ENCODE results near the gene PRG3.

The PRG3 gene

DNA sequence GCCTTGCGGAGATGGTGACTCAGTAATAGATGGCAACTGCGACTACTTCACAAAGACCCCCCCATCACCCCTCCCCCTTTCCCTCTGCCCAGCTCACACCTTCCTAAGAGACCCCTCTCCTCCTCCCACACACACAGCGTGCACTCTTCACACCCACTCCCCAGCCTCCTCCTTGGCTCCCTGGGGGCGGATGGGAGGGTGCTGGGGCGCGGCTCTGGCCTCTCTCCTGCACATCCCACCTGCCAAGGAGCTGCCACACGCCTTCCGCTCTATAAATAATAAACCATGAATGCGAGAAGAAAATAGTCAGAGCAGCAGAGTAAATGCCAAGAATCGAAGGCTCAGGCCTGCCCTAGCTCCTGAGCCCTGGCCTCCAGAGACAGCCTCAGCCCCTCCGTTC, 38.2 kb downstream of the PRG3 start:
- in situ Hi-C loops (cut with MboI; ENCODE audit: low sequenced_read_pairs) = loop anchor here (10.0 to 25.0 kb wide), 2 partner anchors 195 to 302 kb away; partner anchors contain the start of genes SMTNL1, TIMM10 and YPEL4

DNA sequence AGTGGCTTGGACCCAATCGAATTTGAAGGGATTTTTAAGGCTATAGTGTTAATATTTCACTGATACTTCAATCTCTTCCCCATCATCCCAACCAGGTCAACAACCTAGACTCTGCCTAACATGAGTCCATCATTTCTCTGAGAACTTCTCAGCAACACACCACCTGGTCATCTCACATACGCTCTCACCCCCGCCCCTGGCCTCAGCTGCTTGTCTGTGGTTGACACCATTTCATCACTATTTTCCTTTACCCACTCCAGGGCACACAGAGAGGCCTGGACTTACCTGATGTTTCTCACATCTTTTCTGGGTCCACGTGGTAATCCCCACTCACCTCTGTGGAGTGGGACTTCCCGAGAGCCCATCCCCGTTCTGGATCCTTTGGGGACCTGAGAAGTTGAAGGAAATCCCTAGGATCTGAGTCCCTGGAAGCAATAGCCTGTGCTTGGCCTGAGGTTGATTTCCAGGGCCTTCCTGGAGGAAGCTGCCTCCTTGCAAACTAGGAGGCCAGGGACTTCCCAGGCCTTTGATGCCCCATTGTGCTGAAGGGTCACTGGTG, 39.6 kb downstream of the PRG3 start:
- in situ Hi-C loops (cut with MboI; ENCODE audit: low sequenced_read_pairs) = loop anchor here (10.0 to 25.0 kb wide), 2 partner anchors 196 to 303 kb away; partner anchors contain the start of genes SMTNL1, TIMM10 and YPEL4

DNA sequence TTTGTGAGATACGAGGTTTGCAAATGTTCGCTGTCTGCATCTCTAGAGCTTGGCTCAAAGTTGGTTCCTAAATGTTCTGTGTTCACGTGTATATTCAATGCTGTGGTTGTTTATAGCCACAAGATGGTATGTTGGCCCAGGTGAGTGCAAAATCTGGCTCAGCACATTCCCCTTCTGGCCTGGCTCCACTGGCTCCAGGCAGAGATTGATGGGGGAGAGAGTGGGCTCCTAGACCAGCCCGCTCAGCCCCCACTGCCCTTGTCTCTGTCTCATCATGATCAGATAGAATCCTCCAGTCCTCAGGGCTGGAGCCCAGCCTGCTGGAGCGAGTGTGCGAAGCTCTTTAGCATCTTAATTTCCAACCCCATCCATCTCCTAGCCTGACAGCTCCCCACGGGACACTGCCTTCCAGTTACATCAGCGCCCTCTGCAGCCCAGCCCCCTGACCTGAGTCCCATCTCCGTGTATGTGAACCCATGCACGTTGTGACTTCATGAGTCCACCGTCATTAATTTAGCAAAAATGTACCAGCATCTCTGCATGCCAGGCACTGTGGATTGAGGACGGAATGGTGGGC, 40.8 kb downstream of the PRG3 start:
- in situ Hi-C loops (cut with MboI; ENCODE audit: low sequenced_read_pairs) = loop anchor here (10.0 to 25.0 kb wide), 2 partner anchors 197 to 305 kb away; partner anchors contain the start of genes SMTNL1, TIMM10 and YPEL4

DNA sequence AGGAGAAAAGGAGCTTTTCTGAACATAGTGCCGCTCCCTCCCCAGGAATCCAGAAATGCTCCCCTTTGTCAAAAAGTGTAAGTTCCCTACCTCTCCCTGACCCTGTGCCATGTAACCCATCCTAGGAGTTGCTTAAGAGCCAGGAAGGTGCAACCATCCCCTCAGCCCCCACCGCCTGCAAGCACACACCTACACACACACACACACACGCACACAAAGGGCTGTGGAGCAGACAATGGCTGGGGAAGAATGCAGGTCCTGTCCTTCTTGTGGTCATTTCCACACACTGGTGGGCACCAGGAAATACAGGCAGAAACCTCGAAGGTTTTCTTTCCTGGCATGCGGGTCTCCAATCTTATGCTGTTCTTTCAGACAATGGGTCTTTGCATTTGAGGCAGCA, 41.6 kb downstream of the PRG3 start:
- in situ Hi-C loops (cut with MboI; ENCODE audit: low sequenced_read_pairs) = loop anchor here (25.0 kb wide), 1 partner anchor 198 kb away; the partner anchor contains the start of genes SMTNL1 and TIMM10

DNA sequence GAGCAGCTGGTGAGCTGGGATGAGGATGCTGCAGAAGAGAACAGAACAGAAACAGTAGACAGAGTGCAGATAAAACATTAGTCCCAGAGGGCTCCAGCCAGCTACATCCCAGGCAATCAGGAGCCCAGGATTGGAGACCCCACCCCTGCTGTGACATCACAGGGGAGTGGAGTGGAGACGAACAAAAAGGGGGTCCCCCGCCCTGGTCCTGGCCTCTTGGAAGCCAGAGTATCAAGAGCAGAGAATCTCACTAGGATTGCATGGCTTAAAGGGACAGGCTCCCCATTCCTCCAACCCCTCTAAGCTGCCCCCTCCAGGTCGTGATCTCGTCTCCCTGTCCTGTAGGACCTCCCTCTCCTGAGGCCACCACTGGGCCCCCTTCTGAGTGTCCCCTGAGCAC, 42.8 kb downstream of the PRG3 start, which contains the start of gene P2RX3:
TSS of gene P2RX3 (plus strand) at position 211 of the 400 bp plus-strand sequence. CDS start 199 bp downstream, outside the sequence.
- in situ Hi-C loops (cut with MboI; ENCODE audit: low sequenced_read_pairs) = loop anchor here (25.0 kb wide), 1 partner anchor 199 kb away; the partner anchor contains the start of genes SMTNL1 and TIMM10

DNA sequence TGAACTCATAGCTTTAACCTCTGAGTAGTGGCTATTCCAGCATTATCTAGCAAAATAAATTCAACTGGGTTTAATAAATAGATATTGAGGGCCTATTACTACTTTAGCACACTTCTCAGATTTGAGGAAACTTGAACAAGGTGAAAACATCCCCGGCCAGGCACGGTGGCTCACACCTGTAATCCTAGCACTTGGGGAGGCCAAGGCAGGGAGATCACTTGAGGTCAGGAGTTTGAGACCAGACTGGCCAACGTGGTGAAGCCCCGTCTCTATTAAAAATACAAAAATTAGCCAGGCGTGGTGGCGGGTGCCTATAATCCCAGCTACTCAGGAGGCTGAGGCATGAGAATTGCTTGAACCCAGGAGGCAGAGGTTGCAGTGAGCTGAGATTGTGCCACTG, 44.1 kb downstream of the PRG3 start:
- in situ Hi-C loops (cut with MboI; ENCODE audit: low sequenced_read_pairs) = loop anchor here (25.0 kb wide), 1 partner anchor 200 kb away; the partner anchor contains the start of genes SMTNL1 and TIMM10

DNA sequence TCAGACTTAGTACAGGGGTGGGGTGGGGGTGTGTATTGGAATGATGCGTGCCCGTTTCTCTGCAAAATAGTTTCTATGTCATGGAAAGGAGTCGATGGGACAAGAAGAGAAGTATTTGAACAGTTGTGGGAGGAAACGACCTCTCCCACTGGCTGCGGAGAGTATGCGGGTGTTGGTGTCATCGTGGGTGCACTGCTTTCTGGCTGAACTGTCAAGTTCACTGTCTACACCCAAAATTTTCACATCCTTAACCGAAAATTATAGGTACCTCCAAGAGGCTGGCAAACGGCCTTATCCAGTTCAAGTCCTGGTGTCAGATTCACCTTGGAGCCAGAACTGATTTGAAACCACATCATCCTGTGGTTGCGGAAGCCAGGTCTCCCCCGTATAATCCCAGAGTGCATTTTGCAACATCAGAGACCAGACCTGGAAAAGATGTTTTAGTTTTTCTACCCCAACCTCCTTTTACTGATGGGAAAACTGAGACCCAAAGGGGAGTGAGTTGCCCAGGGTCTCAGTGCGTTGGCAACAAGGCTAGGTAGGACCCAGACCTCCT, 44.8 kb downstream of the PRG3 start:
- in situ Hi-C loops (cut with MboI; ENCODE audit: low sequenced_read_pairs) = loop anchor here (25.0 kb wide), 1 partner anchor 201 kb away; the partner anchor contains the start of genes SMTNL1 and TIMM10

DNA sequence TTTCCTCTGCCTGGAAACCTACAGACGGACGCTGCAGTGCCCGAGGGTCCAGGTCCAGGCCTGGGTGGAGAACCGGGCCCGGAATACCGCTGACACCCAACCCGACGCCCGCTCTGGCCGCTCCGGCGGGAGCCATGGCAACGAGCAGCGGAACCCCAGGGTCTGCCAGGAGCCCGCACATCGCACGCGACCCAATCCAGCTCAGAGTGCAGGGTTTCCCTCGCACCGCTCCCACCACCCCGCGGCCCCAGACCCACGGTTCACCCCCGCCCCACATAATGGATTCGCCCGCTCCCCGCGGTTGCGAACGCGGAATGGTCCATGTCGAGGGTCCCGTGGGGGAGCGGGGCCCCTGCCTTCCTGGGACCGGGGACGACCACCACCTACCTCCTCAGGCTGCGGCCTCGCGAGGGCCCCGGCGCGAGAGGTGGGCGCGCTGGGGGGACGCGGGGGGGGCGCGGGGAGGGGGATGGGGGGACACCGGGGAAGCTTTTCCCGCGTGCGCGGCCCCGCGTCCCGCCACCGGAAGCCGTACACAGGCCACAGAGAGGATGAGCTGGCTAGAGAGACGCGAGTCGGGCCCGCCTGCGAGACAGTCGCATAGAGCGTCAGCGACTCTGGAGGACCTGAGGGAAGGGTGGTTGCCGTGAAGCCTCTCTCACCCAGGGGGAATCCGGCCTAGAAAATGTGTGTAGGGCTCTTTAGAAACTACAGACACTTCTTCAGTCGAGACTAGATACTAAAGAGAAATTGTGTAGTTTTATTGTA, 45.4 kb downstream of the PRG3 start, which contains the start of gene SSRP1:
TSS of gene SSRP1 (minus strand) at position 550 of the 768 bp plus-strand sequence. CDS start 771 bp downstream, outside the sequence.
- in situ Hi-C loops (cut with MboI; ENCODE audit: low sequenced_read_pairs) = loop anchor here (25.0 kb wide), 1 partner anchor 202 kb away; the partner anchor contains the start of genes SMTNL1 and TIMM10

DNA sequence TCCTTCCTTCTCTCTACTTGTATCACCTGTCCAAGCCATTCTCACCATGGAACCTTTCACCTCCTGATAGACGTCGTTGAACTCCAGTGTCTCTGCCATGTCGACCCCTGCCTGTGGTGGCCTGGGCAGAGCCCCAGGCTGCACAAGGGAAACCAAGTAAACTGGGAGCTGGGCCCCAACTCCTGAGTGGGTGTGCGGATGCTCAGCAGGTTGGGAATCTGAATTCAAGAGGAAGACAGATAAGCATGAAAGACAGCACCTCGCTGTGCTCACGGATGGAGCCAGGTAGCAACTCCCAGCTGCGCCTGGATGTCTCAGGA, 46.0 kb downstream of the PRG3 start:
- in situ Hi-C loops (cut with MboI; ENCODE audit: low sequenced_read_pairs) = loop anchor here (25.0 kb wide), 1 partner anchor 202 kb away; the partner anchor contains the start of genes SMTNL1 and TIMM10

DNA sequence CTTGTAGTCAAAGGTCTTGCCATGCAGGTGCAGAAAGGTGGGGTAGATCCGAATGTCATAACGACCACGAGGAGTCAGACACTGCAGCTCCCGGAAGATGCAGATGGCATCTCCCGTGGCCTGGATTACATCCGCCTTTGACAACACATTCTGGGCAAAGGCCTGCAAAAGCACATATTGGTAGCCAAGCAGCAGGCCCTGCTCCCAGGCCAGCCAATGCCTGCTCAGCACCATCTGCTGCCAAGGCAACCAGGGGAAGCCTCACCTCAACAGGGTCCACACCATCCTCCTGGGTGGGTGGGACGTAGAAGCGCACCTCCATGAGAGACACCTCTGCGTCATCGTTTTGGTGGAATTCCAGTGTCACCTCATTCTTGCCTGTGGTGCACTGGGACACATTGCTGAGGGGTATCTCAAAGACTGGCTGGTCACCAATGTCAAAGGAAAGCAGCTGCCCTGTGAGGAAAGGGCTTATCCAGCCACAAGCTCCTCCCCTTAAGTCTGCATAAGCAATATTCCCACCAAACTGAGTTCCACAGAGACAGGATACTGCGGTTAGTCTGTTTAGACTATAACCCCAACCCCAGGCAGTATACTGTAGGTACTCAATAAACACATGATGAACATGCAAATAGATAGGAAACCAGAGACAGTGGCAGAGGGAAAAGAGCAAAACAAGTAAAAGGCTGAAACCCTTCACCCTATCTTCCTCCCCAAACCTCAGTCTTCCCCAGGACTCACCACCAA, 48.1 kb downstream of the PRG3 start:
- in situ Hi-C loops (cut with MboI; ENCODE audit: low sequenced_read_pairs) = loop anchor here (25.0 kb wide), 1 partner anchor 204 kb away; the partner anchor contains the start of genes SMTNL1 and TIMM10

DNA sequence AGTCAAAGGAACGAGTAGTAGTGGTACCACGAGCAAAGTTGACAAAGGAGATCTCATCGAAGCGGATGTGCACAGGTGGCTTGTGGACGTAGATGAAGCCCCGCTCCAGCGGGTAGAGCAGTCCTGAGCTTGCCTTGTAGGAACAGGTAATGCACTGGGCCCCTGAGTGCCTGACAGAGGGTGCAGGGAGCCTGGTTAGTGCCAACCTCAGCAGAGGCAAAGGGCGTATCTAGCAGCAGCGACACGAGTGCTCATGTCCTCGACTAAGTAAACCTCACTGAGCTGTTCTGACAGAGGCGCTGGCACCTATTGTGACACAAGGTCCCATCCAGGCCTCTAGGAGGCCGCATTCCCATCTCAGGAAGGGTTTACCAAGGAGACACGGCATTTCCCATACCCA, 49.2 kb downstream of the PRG3 start:
- in situ Hi-C loops (cut with MboI; ENCODE audit: low sequenced_read_pairs) = loop anchor here (25.0 kb wide), 1 partner anchor 206 kb away; the partner anchor contains the start of genes SMTNL1 and TIMM10

DNA sequence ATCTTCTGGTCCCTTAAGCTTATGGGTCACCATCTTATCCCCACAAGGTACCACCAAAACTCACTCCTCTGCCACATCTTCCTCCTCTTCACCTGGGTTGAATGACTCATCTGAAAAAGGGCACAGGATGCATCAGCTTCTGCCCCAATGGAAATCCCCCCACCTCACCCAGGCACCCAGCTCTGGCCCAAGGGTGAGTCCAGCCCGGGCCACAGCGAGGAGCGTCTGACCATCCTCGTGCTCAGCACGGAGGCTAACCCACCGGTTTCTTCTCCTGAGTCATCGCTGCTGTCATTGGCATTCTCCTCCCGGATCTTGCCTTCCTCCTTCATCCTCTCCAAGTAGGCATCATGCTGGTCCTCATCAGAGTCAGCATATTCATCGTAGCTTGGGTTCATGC, 50.9 kb downstream of the PRG3 start:
- in situ Hi-C loops (cut with MboI; ENCODE audit: low sequenced_read_pairs) = loop anchor here (25.0 kb wide), 1 partner anchor 207 kb away; the partner anchor contains the start of genes SMTNL1 and TIMM10

DNA sequence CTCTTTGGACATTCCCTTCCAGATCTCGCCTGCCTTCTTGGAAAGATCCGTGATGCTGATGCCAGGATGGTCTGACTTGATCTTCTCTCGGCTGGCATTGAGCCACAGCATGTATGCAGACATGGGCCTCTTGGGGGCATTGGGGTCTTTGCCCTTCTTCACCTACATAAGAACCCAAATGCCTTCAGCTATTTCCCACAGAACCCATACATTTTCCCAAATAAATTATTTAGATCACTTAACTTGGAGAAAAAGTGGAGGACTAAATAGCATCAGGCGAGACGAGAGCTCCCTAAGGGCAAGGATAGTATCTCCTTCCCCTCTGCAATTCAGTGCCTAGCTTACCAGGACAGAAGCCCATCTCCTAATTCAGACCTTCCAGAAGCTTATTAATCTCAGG, 53.2 kb downstream of the PRG3 start:
- in situ Hi-C loops (cut with MboI; ENCODE audit: low sequenced_read_pairs) = loop anchor here (25.0 kb wide), 1 partner anchor 210 kb away; the partner anchor contains the start of genes SMTNL1 and TIMM10
